GM19328 (cell line): ENCODE results near the gene DHX35.

Experiments used
- ATAC-seq: cut with Tn5 transposase; IDR thresholded peaks from one replicate; pipeline ENCODE4 v1.9.1; 2021; ENCODE audit warnings: mild to moderate bottlenecking, moderate library complexity; ENCODE audit not compliant: unreplicated experiment

DHX35 gene

DNA sequence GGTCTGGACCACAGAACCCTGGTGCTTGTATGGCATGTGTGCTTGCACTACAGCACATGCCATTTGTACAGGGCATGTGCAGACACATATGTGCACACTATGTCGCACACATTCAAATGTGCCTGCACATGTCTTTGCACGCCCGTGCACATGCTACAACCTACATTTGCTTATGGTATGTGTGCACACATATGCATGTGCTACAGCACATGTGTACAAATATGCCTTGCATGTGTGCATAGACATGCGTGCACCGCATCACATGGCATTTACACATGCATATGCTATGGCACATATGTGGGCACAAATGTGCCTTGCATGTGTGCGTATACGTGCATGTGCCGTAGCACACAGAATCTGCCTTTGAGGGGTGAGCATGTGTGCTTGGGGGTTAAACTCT lies 90.5 kb downstream of the DHX35 start:
- ATAC-seq: no peak

GRCh38 chr20:39057143-39057542 lies 95.0 kb downstream of the DHX35 start:
- ATAC-seq: no peak

DNA sequence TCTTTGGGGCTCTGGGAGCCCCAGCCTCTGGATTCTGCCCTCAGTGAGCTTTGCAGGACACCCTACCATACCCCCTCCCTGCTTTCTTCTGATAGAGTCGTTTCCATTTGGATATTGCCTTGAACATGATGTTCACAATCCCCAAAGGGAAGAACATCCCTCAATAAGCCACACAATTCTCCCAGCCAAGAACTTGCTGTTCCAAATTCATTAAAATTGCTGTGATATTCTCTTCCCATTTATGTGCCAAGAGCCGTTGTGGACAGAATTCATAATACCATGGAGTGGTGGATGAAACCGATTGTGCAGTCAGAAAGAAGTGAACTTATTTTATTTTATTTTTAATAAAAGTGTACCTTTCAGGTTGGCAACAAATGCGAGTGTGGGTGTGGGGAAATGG lies 95.8 kb downstream of the DHX35 start:
- ATAC-seq: no peak

GRCh38 chr20:39059036-39059435 lies 96.9 kb downstream of the DHX35 start:
- no peak for ATAC-seq

- ATAC-seq: no peak
Measured at GRCh38 chr20:39066471-39067242, 104.5 kb downstream of the DHX35 start.

DNA sequence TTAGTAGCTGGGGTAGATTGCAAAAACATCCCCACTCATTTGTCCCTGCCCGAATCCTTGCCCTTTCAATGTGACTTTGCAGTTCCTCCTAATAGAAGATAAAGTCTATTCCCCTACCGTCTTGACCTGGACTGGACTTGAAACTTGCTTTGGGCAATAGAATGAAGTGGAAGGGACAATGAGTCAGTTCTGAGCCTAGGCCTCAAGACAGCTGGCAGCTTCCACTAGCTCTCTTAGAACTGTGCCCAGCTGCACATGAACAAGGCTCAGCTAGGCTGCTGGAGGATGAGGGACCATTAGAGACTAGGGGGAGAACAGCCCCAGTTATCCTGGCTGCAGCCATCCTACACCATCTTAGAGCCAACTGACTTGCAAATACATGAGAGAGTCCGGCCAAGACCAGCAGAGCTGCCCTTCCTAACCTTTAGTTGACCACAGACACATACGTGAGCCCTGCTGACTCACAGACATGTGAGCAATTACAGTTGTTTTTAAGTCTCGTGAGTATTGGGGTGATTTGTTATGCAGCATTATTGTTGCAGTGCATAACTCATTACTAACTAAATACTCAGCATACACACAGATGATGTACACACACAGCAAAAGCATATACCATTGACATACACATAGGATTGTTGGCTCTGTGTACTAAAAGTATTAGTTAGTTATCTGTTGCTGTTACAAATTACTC lies 105.5 kb downstream of the DHX35 start:
- no peak for ATAC-seq

DNA sequence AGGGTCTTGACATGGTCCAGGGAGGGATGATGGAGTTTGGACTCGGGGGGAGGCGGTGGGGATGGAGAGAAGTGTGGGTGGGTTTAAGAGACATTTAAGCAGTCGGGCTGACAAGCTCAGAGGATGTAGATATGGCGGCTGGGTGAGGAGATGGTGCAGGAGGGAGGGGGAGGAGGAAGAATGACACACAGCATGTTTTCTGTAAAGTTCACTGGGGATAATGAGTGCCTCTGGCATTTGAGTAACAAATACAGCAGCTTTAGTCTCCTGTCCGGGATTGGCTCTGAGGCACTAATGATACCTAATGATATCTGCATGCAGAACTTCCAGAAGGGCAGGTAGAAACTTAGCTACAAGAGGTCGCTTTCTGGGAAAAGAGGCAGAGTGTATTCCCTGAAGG lies 107.8 kb downstream of the DHX35 start:
- ATAC-seq: no peak

DNA sequence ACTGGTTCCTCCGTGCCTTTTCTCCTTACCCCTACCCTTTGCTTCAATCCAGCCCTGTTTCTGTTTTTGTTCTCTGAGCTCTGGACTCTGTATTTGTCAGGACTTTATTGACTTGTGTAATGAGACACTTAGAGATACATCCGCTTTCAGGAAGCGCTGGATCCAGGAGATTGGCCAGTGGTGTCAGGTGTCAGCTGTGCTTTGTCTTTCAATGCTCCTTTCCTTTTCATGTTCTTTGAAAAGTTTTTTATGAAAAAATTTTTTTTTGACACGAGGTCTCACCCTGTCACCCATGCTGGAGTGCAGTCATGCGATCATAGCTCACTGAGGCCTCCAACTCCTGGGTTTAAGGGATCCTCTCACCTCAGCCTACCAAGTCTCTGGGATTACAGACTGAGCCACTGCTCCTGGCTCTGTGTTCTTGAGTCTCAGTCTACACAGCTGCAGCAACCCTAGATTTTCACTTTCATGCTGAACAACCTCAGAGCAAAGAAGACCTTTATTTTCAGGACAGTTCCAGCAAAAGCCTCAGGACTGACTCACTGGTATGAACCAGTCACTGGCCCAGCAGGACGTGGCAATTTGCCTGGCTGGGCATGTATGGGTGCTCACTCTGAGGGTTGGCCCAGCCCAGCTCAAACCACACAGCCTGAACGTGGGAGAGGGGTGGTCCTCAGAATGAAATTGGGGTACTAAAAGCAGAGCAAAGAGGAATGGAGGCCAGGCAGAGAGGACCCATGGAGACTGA lies 108.5 kb downstream of the DHX35 start:
- no peak for ATAC-seq

DNA sequence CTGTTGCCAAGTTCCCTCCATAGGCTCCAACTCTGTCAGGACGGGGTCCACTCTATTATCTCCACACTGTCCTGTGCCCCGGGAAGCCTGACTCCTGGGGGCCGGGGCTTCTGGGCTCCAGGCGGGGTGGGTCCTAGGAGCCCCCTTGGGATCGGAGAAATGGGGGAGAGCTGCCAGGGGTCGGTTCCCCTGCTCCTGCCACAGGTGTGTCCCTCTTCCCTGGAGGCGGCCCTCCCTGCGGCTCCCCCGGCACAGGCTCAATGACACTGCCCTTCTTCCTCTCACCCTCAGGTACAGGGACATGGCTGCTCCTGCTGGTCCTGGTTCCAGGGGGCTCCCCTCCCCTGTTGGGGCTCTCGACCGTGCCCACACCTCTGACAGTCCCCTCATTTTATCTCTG lies 110.0 kb downstream of the DHX35 start:
- ATAC-seq: no peak

DNA sequence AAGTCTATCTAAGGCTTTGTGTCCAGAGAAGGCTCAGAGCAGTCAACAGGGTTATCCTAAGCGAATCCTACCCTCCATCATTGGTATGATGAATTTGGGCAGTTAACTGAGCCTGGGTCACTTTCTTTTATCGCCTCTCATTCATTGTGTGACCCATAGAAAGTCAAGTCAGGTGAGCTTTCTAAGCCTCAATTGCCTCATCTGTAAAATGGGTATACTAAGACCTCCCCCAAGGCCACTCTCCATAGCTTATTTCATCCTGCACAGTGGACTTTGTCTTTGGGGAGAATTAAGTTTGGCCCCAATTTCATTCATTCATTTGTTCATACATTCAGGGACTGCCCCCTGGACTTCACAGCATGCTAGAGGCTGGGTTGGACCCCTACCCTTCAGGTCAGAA lies 110.5 kb downstream of the DHX35 start:
- no peak for ATAC-seq

- no peak for ATAC-seq
Measured at GRCh38 chr20:39075731-39076130, 113.6 kb downstream of the DHX35 start.

GRCh38 chr20:39076958-39077357 lies 114.8 kb downstream of the DHX35 start:
- ATAC-seq: no peak

- no peak for ATAC-seq
Measured at GRCh38 chr20:39080326-39080725, 118.2 kb downstream of the DHX35 start.

DNA sequence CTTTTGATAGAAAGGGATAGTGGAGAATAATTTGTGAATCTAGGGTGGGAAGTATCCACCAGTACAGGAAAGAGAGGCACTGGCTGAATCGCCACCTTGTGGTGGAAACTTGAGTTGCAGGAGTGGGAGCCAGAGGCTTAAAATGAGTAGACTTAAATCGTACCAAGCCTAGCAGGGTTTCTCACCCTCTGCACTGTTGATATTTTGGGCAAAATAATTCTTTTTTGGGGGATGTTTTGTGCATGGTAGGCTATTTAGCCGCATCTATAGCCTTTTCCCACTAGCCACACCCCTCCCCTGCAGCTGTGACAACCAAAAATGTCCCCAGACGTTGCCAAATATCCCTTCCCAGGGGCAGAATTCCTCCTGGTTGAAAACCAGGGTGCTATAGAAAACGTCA lies 119.1 kb downstream of the DHX35 start:
- no peak for ATAC-seq

DNA sequence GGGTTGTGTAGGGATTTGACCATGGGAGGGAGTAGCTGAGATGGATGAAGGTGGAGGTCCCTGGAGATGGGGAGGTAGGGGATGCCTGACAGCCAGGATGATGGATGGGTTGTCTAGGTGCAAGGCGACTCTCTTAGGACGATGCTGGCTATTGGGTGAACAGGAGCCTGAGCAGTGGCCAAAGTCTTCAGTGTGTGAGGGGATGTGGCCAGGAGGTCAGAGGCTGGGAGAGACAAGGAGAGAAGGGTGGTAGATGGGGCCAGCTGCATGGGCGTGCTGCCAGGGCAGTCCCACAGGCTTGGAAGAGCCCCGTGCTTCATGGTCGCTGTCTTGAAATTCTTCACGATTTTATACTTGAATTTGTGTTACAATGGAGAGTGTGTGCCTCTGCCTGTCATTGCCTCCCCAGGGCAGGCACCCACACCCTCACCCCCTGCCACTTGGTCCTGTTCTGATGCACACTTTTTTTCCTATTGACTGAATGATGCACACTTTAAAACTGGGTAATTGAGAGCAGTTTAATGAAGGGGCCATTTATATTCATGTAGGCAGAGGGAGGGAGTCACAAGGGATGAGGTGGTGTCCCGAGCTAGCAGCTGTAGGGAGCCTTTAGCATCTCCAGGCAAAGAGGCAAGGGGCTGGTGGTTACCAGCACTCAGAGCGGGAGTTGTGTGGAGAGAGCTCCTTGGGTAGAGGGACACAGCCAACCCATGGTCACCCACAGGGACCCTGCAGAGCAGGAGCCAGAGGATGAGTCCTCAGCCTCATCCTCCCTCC lies 120.7 kb downstream of the DHX35 start:
- ATAC-seq: no peak

DNA sequence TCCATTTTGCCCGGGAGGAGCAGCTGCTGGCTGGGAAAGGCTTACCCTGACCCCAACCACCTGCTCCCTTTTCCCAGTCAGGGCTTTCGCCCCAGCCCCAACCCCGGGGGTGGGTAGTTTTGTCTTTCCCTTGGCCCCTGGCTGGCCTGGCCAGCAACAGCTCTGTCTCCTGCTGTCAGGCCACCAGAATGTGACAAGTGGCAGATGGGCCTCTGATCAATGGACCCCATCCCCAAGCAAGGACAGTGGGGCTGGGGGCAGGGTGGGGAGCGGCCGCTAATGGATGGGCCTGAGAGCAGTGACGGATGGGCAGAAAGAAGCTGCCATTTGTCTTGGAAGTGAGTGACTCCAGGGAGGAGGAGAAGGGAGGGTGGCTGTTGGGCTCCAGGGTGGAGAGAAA lies 121.6 kb downstream of the DHX35 start:
- ATAC-seq: no peak

DNA sequence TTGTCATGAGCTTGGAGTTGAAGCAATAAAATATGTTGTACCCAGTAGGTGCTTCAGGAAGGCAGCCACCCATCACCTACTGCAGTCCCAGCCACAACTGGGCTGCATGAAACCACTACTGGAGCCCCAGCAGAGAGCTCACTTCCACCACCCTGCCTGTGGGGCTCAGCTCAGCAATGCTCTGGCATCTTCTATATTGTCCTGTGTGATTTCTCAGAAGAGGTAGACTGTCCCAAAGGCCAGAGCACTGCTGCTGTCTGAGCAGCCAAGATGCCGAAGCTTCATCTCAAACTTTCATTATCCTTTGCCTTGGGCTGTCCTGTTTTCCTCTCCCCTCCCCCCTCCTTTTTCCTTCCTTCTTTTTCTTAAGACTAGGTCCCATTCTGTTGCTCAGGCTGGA lies 126.9 kb downstream of the DHX35 start:
- ATAC-seq: no peak
